ENCODE data around the gene RGS12.

RGS12 gene

DNA sequence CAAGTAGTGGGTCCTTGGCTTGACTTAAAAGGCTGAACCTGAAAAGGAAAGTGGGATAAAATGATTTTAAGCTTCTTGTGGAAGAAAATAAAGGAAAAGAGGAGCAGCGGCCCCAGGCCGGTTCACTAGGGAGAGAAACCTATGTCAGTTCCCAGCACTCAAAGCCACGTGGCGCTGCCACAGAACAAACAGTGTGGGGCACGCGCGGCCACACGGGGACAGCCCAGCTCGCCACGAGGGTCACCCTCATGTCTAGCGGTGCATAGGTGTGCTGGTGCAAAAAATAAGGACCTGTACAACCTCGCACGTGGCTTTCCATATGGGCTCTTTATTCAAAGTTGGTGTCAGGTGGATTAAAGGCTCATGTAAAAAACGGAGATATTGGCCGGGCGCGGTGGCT lies 26.7 kb upstream of the RGS12 start:
- Histone ChIP-seq H3K9me3 (ENCODE audit: control insufficient read depth in 1 of 2, low read length in 2 of 2) (no peaks in the 10 kb centered on the region), H3K4me3 (ENCODE audit: low read depth in 1 of 2, low read length in 2 of 2) (no peak overlapping the region), H3K36me3 (ENCODE audit: control insufficient read depth in 1 of 2, insufficient read depth in 2 of 2, low read length in 2 of 2) (no peaks in the 10 kb centered on the region), H3K9ac (ENCODE audit: low read depth in 1 of 2, low read length in 2 of 2) (no peak overlapping the region), H3K27ac (ENCODE audit: low read depth, low read length) (no peak overlapping the region), H3K27me3 (ENCODE audit: control insufficient read depth in 1 of 2, insufficient read depth in 2 of 2, low read length in 2 of 2) (no peaks in the 10 kb centered on the region), H3K4me1 (ENCODE audit: control insufficient read depth in 1 of 2, insufficient read depth in 2 of 2, low read length in 2 of 2) (no peaks in the 10 kb centered on the region)

DNA sequence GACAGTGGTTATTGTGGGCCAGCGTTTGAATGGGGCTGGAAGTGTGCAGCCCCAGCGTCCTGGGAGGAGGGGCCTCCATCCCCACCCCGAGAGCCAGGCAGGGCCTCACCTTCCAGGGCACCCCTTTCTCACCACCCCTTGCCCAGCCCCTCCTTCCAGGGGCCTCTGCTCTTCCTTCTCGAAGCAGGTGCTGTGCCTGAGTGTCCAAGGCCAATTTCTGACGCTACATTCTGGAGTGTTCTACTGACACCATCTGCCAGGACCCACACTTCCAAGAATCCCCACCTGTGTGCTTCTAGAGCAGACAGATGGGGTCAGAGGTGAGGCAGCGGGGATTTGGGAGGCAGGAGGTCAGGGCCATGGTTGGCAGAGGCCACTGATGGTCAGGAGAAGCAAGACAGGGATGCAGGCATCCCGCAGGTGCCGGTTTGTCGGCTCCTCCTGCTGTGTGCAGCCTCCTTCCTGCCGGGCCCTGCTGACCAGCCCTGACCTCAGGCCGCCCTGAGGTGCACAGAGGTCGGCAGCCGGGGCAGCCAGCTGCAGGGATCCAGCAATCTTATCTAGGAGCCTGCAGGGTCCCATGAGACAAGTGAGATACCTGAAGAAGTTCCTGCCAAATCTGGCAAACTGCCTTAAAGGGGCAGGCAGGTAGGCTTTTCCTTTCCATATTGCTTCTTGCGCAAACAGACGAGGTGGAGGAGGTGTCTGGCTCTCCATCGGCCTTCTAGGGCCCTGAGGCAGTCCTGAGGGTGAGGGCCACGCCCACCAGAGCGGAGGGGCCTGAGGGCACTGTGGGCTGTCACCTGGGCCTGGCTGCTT lies 25.0 kb upstream of the RGS12 start:
- Histone ChIP-seq H3K4me3 (ENCODE audit: low read depth in 1 of 2, low read length in 2 of 2) (no peak overlapping the region), H3K4me1 (ENCODE audit: control insufficient read depth in 1 of 2, insufficient read depth in 2 of 2, low read length in 2 of 2) (no peaks in the 10 kb centered on the region), H3K9me3 (ENCODE audit: control insufficient read depth in 1 of 2, low read length in 2 of 2) (no peaks in the 10 kb centered on the region), H3K36me3 (ENCODE audit: control insufficient read depth in 1 of 2, insufficient read depth in 2 of 2, low read length in 2 of 2) (no peaks in the 10 kb centered on the region), H3K27me3 (ENCODE audit: control insufficient read depth in 1 of 2, insufficient read depth in 2 of 2, low read length in 2 of 2) (no peaks in the 10 kb centered on the region), H3K27ac (ENCODE audit: low read depth, low read length) (no peak overlapping the region), H3K9ac (ENCODE audit: low read depth in 1 of 2, low read length in 2 of 2) (no peak overlapping the region)

DNA sequence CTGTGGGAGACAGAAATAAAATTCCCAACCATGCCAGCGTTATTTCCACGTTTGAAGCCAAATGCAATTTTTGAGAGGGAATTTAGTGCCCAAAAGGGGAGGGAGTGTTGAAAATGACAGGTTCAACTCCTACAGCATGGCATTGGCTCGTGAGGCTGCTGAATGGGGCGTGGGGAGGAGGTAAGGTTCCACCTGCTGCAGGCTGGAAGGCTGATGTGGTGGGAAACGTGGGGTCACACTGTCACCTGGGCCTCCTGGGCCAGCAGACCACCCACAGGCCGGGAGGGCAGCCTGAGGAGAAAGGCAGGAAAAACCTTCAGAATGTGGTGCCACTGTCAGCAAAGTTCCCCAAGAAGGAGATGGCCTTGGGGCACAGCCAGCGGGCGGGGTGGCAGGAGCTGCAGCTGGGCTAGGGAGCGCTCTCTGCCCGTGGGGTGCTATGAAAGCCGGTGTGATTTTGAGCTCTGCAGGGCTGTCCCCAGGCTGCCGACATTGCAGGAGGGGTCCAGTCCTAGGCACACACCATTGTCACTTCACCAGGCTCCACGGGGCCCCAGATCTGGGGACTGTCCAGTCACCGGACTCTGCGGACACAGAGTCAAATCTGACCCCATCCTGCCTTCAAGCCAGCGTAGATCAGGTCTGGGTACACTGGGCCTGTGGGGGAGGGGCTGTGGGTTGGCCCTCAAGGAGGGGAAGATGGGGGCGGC lies 24.3 kb upstream of the RGS12 start:
- Histone ChIP-seq H3K9me3 (ENCODE audit: control insufficient read depth in 1 of 2, low read length in 2 of 2) (no peaks in the 10 kb centered on the region), H3K4me3 (ENCODE audit: low read depth in 1 of 2, low read length in 2 of 2) (no peak overlapping the region), H3K9ac (ENCODE audit: low read depth in 1 of 2, low read length in 2 of 2) (no peak overlapping the region), H3K27me3 (ENCODE audit: control insufficient read depth in 1 of 2, insufficient read depth in 2 of 2, low read length in 2 of 2) (no peaks in the 10 kb centered on the region), H3K4me1 (ENCODE audit: control insufficient read depth in 1 of 2, insufficient read depth in 2 of 2, low read length in 2 of 2) (no peaks in the 10 kb centered on the region), H3K36me3 (ENCODE audit: control insufficient read depth in 1 of 2, insufficient read depth in 2 of 2, low read length in 2 of 2) (no peaks in the 10 kb centered on the region), H3K27ac (ENCODE audit: low read depth, low read length) (no peak overlapping the region)

DNA sequence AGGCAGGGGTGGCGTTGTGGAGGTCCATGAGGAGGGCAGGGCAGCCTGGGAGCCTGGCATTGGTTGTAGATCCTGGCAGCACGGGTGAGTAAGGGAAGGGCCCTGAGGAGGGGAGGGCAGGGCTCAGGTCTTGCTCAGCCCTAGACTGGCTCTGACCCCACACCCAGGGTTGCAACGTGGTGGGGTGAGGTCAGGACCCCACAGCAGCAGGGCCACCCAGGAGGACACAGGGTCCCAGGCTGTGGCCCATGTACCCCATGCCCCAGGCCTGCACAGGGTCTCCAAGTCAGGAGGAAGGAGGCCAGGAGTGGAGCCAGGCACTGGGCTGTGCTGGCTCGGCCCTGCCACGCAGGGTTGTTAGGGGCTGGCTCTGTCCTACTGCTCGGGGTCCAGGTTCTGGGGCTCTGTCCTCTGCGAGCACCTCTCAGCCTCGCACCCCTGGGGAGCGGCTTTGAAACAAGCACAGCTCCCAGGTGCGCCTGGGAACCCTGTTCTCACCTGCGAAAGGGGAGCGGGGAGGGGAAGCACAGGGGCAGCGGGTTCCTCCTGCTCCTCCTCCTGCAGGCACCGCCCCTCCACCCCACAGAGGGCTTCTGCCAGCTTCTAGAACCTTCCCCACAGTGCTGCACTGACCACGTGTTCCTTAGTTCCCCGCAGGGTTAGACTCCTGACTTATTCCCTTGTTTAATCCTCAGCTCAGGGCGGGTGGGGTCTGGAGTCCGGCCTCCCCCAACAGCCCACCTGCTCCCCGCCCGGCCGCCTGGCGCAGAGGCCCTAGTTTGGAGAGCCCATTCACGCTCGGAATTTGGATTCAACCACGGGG lies 23.5 kb upstream of the RGS12 start:
- Histone ChIP-seq H3K36me3 (ENCODE audit: control insufficient read depth in 1 of 2, insufficient read depth in 2 of 2, low read length in 2 of 2) (no peaks in the 10 kb centered on the region), H3K4me3 (ENCODE audit: low read depth in 1 of 2, low read length in 2 of 2) (no peak overlapping the region), H3K27ac (ENCODE audit: low read depth, low read length) (no peak overlapping the region), H3K4me1 (ENCODE audit: control insufficient read depth in 1 of 2, insufficient read depth in 2 of 2, low read length in 2 of 2) (no peaks in the 10 kb centered on the region), H3K9me3 (ENCODE audit: control insufficient read depth in 1 of 2, low read length in 2 of 2) (no peaks in the 10 kb centered on the region), H3K27me3 (ENCODE audit: control insufficient read depth in 1 of 2, insufficient read depth in 2 of 2, low read length in 2 of 2) (no peaks in the 10 kb centered on the region), H3K9ac (ENCODE audit: low read depth in 1 of 2, low read length in 2 of 2) (no peak overlapping the region)

DNA sequence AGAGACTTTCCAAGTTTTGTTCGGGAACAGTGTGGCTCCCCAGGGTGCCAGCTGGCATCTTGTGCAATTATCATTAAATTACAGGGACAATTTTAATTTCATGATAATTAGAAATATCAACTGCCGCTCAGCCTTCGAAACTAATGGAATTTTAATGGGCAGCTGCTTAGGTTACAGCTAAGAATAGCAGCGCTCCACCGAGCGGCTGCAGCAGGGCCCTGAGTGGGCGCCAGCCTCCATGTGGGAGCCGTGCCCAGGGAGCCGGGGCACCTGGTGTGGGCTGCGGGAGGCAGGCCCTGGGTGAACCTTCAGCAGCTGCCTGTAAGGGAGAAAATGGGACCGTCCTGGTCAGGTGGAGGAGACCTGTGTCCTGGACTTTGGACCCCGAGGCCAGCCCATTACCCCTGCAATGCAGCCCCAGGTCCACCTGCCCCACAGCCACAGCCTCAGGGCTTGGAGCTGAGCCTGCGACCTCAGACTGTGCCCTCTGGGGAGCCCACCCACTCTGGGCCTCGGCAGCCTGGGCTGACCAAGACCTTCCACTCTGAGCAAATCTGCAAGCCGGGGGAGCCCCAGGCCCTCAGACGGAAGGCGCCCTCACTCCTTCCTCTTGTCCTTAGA lies 22.7 kb upstream of the RGS12 start:
- H3K9ac ChIP-seq (ENCODE audit: low read depth in 1 of 2, low read length in 2 of 2): no peak overlapping the region
- no peaks in the 10 kb centered on the region for H3K9me3 ChIP-seq (ENCODE audit: control insufficient read depth in 1 of 2, low read length in 2 of 2)
- no peaks in the 10 kb centered on the region for H3K4me1 ChIP-seq (ENCODE audit: control insufficient read depth in 1 of 2, insufficient read depth in 2 of 2, low read length in 2 of 2)
- no peaks in the 10 kb centered on the region for H3K27me3 ChIP-seq (ENCODE audit: control insufficient read depth in 1 of 2, insufficient read depth in 2 of 2, low read length in 2 of 2)
- H3K4me3 ChIP-seq (ENCODE audit: low read depth in 1 of 2, low read length in 2 of 2): no peak overlapping the region
- H3K27ac ChIP-seq (ENCODE audit: low read depth, low read length): no peak overlapping the region
- no peaks in the 10 kb centered on the region for H3K36me3 ChIP-seq (ENCODE audit: control insufficient read depth in 1 of 2, insufficient read depth in 2 of 2, low read length in 2 of 2)

DNA sequence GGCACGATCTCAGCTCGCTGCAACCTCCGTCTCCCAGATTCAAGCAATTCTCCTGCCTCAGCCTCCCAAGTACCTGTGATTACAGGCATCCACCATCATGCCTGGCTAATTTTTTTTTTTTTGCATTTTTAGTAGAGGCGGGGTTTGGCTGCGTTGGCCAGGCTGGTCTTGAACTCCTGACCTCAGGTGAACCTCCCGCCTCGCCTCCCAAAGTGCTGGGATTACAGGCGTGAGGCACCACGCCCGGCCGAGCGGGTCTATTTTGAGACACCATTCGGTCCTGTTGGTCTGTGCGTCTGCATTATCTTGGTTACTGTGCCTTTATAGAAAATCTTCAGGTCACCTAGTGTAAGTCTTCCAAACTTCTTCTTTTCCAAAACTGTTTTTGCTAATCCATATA lies 21.7 kb upstream of the RGS12 start:
- Histone ChIP-seq H3K9me3 (ENCODE audit: control insufficient read depth in 1 of 2, low read length in 2 of 2) (no peaks in the 10 kb centered on the region), H3K4me3 (ENCODE audit: low read depth in 1 of 2, low read length in 2 of 2) (no peak overlapping the region), H3K27ac (ENCODE audit: low read depth, low read length) (no peak overlapping the region), H3K36me3 (ENCODE audit: control insufficient read depth in 1 of 2, insufficient read depth in 2 of 2, low read length in 2 of 2) (no peaks in the 10 kb centered on the region), H3K9ac (ENCODE audit: low read depth in 1 of 2, low read length in 2 of 2) (no peak overlapping the region), H3K27me3 (ENCODE audit: control insufficient read depth in 1 of 2, insufficient read depth in 2 of 2, low read length in 2 of 2) (no peaks in the 10 kb centered on the region), H3K4me1 (ENCODE audit: control insufficient read depth in 1 of 2, insufficient read depth in 2 of 2, low read length in 2 of 2) (no peaks in the 10 kb centered on the region)

DNA sequence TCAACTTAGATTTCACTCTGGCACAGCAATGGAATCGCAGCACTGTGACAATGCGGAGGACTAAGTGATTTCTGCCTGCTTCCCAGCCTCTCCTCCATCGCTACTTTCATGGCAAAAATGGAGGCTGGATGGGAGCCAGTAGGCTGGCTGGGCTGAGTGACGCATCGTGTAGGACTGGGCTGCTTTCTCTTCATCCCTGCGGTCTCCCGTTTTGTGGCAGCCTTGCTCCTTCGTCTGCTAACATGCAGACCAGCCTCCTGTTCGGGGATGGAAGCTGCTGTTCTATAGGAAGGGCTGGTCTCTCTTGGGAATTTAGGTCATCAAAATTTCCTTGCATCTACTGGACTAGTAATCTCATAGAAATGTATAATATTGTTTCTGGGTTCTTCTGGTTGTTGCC lies 15.8 kb upstream of the RGS12 start:
- no peak overlapping the region for H3K9ac ChIP-seq (ENCODE audit: low read depth in 1 of 2, low read length in 2 of 2)
- no peaks in the 10 kb centered on the region for H3K27me3 ChIP-seq (ENCODE audit: control insufficient read depth in 1 of 2, insufficient read depth in 2 of 2, low read length in 2 of 2)
- H3K36me3 ChIP-seq (ENCODE audit: control insufficient read depth in 1 of 2, insufficient read depth in 2 of 2, low read length in 2 of 2): no peaks in the 10 kb centered on the region
- no peak overlapping the region for H3K4me3 ChIP-seq (ENCODE audit: low read depth in 1 of 2, low read length in 2 of 2)
- no peaks in the 10 kb centered on the region for H3K4me1 ChIP-seq (ENCODE audit: control insufficient read depth in 1 of 2, insufficient read depth in 2 of 2, low read length in 2 of 2)
- no peak overlapping the region for H3K27ac ChIP-seq (ENCODE audit: low read depth, low read length)
- H3K9me3 ChIP-seq (ENCODE audit: control insufficient read depth in 1 of 2, low read length in 2 of 2): no peaks in the 10 kb centered on the region

DNA sequence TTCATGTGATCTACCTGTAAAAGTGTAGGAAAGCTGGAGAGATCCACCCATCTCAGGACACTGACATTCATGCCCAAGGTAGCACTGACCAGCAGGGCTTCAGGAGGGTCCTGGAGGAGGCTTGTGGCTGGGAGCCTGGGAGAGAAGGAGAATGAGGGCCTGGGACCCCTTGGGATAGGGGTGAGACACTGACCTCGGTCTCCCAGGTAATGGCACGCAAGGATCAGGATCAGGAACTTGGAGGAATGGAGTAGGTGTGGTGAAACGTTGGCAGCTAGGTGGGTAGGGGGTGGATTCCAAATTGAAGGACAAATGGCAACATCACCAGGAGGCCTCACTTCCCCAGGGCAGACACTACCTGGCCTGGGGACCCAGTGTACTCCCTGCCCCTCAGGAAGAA lies 12.4 kb upstream of the RGS12 start:
- H3K27me3 ChIP-seq (ENCODE audit: control insufficient read depth in 1 of 2, insufficient read depth in 2 of 2, low read length in 2 of 2): no peaks in the 10 kb centered on the region

DNA sequence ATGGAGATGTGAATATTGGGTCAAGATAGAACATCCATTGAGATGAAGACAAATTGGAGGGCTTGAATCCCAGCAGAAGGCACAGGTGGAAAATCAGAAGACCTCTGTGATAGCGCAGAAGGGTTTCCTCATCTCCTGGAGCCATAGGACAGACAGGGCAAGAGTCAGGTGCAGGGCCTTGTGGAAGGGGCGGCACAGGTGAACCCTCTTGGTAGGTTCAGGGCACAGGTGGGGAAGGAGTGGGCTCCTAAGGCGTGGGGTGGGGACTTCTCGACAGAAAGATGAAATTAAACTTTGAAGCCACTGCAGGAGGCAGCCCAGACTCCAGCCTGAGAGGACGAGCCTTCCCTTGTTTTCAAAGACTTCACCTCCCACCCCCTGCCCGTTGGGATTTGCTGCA lies 9.3 kb upstream of the RGS12 start:
- Histone ChIP-seq H3K9me3 (ENCODE audit: control insufficient read depth in 1 of 2, low read length in 2 of 2) (no peaks in the 10 kb centered on the region), H3K27ac (ENCODE audit: low read depth, low read length) (no peak overlapping the region), H3K4me1 (ENCODE audit: control insufficient read depth in 1 of 2, insufficient read depth in 2 of 2, low read length in 2 of 2) (peaks cover 0 to 4% of the 10 kb centered on the region in 2 donors), H3K4me3 (ENCODE audit: low read depth in 1 of 2, low read length in 2 of 2) (no peak overlapping the region), H3K9ac (ENCODE audit: low read depth in 1 of 2, low read length in 2 of 2) (no peak overlapping the region), H3K27me3 (ENCODE audit: control insufficient read depth in 1 of 2, insufficient read depth in 2 of 2, low read length in 2 of 2) (peaks cover 14 to 20% of the 10 kb centered on the region in 2 donors), H3K36me3 (ENCODE audit: control insufficient read depth in 1 of 2, insufficient read depth in 2 of 2, low read length in 2 of 2) (no peaks in the 10 kb centered on the region)

More for the DNA sequence above, 12.4 kb upstream of the RGS12 start:
- Histone ChIP-seq H3K36me3 (ENCODE audit: control insufficient read depth in 1 of 2, insufficient read depth in 2 of 2, low read length in 2 of 2) (no peaks in the 10 kb centered on the region), H3K9ac (ENCODE audit: low read depth in 1 of 2, low read length in 2 of 2) (no peak overlapping the region), H3K4me3 (ENCODE audit: low read depth in 1 of 2, low read length in 2 of 2) (no peak overlapping the region), H3K4me1 (ENCODE audit: control insufficient read depth in 1 of 2, insufficient read depth in 2 of 2, low read length in 2 of 2) (no peaks in the 10 kb centered on the region), H3K27ac (ENCODE audit: low read depth, low read length) (no peak overlapping the region), H3K9me3 (ENCODE audit: control insufficient read depth in 1 of 2, low read length in 2 of 2) (no peaks in the 10 kb centered on the region)
